Activated CD4-positive, alpha-beta T cell treated with anti-CD3 and anti-CD28 coated beads, Interleukin-2, amount 50 U/mL, for 4 hours (primary cell): ENCODE data around the gene C11orf86.
"Not testable (repeated sequence)": the region's sequence is repeated elsewhere in the genome, so short reads cannot be mapped to it uniquely, and the experiment has no call there.

Source experiments
- DNase-seq, 2 experiments: peaks; one replicate each; pipeline ENCODE4 v3.0.0-alpha.2; 2020

The C11orf86 gene

GRCh38 chr11:66992041-66992440 is 16.9 kb downstream of the C11orf86 start:
- no peak for DNase-seq

DNA sequence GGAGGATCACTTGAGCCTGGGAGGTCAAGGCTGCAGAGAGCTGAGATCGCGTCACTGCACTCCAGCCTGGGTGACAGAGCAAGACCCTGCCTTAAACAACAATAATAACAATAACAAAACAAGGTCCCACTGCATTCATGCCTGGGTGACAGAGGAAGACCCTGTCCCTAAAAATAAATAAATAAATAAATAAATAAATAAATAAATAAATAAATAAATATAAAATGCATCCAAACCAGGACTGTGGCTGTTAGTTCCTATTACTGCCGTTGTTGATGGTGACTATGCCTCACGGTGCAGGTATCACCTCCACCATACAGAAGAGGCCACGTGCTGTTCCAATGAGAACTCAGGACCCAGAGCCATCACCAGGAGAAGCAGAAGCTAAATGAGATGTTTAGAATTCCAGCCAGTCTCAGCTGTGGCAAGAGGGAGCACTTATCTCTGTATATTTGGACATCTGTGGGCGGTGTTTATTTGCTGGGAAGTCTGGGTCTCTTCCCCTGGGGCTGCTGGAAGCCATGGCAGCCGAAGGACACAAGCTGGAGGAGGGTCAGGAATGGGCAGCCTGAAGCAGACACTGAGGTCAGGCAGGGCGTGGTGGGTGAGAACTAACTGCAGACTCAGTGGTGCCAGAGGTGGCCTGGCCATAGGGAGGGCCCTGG is 21.6 kb downstream of the C11orf86 start:
- no peak for DNase-seq

GRCh38 chr11:66999555-66999954 is 24.5 kb downstream of the C11orf86 start:
- no peak for DNase-seq

GRCh38 chr11:67001332-67001731 is 26.2 kb downstream of the C11orf86 start:
- no peak for DNase-seq

GRCh38 chr11:67002297-67002913 is 27.3 kb downstream of the C11orf86 start:
- DNase-seq, result no peak

- no peak for DNase-seq
These were observed 27.9 kb downstream of the C11orf86 start for GRCh38 chr11:67002921-67003411.

DNA sequence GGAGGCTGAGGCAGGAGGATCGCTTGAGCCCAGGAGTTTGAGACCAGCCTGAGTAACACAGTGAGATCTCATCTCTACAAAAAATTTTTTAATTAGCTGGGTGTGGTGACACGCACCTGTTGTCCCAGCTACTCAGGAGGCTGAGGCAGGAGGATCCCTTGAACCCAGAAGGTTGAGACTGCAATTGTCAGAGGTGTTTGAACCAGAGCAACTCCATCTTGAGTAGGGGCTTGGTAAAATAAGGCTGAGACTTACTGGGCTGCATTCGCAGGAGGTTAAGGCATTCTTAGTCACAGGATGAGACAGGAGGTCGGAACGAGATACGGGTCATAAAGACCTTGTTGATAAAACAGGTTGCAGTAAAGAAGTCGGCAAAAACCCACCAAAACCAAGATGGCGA is 30.1 kb downstream of the C11orf86 start:
- DNase-seq, result not testable (repeated sequence)

GRCh38 chr11:67006029-67006884 is 31.2 kb downstream of the C11orf86 start:
- no peak for DNase-seq

DNA sequence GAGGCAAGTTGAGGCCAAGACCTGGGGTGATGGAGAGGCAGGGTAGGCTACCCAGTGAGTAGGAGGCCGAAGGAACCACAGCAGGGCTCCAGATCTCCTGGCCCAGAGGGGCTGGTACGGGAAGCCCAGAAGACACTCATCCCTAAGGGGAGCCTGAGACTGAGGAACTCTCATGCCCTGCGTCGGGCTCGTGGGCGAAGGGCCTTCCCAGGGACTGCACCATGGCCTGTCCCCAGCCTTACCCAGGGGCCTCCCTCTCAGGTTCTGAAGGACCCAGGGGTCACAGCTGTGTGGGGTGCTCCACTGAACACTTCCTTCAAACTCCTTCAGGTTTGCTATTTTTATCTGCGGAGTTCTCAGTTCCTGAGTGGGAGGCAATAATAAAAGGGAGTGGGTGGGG is 32.0 kb downstream of the C11orf86 start:
- DNase-seq, result no peak

- DNase-seq, result no peak
These were observed 35.3 kb downstream of the C11orf86 start for GRCh38 chr11:67010296-67010905.

- no peak for DNase-seq
These were observed 38.5 kb downstream of the C11orf86 start for GRCh38 chr11:67013511-67014045.

DNA sequence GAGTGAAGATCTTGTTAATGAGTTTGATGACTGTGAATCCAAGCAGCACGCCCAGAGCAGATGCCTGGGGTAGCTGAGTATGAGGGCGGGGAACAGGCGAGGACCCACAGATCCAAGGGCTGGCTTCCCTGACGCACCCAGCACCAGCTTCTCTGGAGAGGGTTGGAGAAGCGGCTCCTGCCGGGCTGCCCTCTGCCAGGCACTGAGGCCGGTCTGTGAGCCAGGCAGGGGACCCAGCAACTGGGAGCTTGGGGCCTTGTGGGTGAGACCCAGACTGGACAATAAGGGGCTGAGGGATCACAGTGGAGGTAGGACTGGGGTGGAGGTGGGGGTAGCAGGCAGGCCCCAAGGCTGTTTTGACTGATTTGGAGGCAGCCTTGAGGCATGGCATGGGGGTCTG is 39.2 kb downstream of the C11orf86 start:
- no peak for DNase-seq

- no peak for DNase-seq
These were observed 39.9 kb downstream of the C11orf86 start for GRCh38 chr11:67015048-67015447.

DNA sequence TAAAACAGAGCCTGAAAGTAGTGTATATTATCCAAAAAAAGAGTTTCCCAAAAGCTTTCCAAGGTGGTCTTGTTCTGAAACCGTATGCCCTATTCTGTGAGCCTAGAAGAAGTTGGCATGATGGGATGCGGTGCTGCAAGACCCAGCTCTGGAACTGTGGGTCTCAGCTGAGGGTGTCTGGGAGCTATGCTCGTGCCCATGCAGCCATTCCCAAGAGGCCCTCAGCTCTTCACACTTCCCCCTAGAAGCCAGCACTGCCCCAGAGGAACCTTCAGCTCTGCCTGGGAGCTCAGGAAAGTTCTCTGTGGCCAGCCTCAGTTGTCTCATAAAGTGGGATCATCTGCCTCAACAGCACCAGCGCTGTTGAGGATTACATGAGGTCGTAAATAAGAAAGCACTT is 41.4 kb downstream of the C11orf86 start:
- no peak for DNase-seq

- no peak for DNase-seq
These were observed 45.8 kb downstream of the C11orf86 start for GRCh38 chr11:67020949-67021348.

DNA sequence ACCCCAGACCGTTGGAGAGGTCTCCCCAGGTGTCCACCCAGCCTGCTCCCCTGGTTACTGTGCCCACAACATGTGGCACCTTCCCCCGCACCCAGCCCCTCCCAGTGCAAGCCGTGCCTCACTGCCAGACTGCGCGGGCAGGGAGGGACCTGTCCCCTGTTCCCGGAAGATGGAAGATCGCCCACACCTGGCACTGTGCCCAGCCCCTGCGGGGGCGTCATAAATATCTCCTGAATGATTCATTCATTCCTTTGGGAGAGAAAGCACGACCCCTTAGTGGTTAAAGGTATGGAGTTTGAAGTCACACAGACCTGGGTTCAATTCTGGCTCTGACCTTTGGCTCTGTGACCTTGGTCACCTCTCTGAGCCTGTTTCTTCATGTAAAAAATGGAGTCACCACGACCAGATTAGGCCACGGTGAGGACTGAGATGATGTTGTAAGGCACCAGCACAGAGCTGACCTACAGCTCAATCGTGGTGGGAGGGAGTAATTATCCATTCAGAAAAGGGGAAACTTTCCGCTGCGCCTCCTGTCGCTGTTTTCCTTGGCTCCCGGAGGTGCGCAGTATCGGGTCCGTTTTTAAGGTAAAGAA is 47.3 kb downstream of the C11orf86 start:
- no peak for DNase-seq

GRCh38 chr11:67022961-67023956 is 48.2 kb downstream of the C11orf86 start, which contains the start of gene SYT12:
SYT12 (plus strand) TSS chr11:67023134; CDS start chr11:67030145, 7,011 bp downstream.
- DNase-seq, result peak; percentile 14 to 18

- DNase-seq, result no peak
These were observed 48.9 kb downstream of the C11orf86 start for GRCh38 chr11:67023957-67024353.

- DNase-seq, result peak; percentile 34 to 44
These were observed 49.3 kb downstream of the C11orf86 start for GRCh38 chr11:67024410-67024809.

- no peak for DNase-seq
These were observed 49.9 kb downstream of the C11orf86 start for GRCh38 chr11:67024966-67025365.

DNA sequence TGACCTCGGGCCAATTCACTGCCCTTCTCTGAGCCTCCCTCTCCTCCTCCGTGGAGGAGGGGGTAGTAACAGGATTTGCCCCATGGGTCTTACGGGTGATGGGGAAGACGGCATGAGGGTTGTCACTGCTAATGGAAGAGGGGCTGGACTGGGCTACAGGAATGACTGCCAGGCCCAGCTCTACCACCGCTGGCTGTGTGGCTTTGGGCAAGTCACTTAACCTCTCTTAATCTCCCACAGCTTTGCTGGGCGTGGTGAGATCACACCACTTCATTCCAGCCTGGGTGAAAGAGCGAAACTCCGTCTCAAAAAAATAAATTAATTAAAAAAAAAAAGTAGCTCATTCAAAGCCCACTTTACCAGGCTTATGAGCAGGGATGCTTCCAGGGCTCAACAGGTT is 50.6 kb downstream of the C11orf86 start:
- no peak for DNase-seq
